HepG2 (cell line): ENCODE data around the gene C10orf67. TPM values are rescaled to one million over a fixed set of nuclear protein-coding genes. Genes with fewer than 3 reads are reported as not detected.

Experiments used
- ATAC-seq: fragments of 200-7000 bp; cut with Tn5 transposase; 3 replicates; pipeline ENCODE4 v1.9.1; 2020; ENCODE audit warnings: mild to moderate bottlenecking, moderate library complexity
- BruUV-seq: library from RNA; stranded (reverse); fragments of 400-500 nt; replicated peaks from 2 replicates; lab custom pipeline; 2021; lab: Mats Ljungman, UMichigan
- CTCF ChIA-PET: fragments of 300-600 bp; formaldehyde crosslinking; extraction: SDS; loops from one replicate; lab custom pipeline; 2021; ENCODE audit warnings: low total read pairs, inconsistent platforms, low intra/inter-chr PET ratio; lab: Yijun Ruan, JAX
- POLR2A ChIA-PET: fragments of 350-600 bp; sonication (Branson Sonifier 250); formaldehyde crosslinking; loops from one replicate; lab custom pipeline; 2020; ENCODE audit warnings: antibody characterized with exemption, inconsistent platforms; lab: Yijun Ruan, JAX
- DNase-seq: peaks from one replicate; pipeline ENCODE4 v3.0.0-alpha.2; 2015; ENCODE audit warnings: low spot score
- FAIRE-seq: peaks from 3 replicates; lab custom pipeline; 2011; peaks lifted over from hg19 to GRCh38; lab: Jason Lieb, UNC
- H2AFZ ChIP-seq: one replicate; pipeline ENCODE4 v1.6.1; 2011; ENCODE audit warnings: low read length, inconsistent platforms
- H3K27ac ChIP-seq: fragments of 300-600 bp; 3 replicates; pipeline ENCODE4 v1.8.0; 2011; ENCODE audit warnings: mixed run types, mild to moderate bottlenecking, mixed read lengths, low read length, inconsistent platforms; ENCODE audit not compliant: insufficient read depth; ENCODE audit errors: extremely low read length
- H3K27me3 ChIP-seq, 2 experiments: fragments of 200-600 bp in 1 of 2; 2 replicates in 1 of 2; 3 replicates in 1 of 2; pipeline versions ENCODE4 v1.6.0 to v1.8.0; 2011; ENCODE audit warnings: low read length in 2 of 2, mild to moderate bottlenecking in 2 of 2, moderate library complexity in 2 of 2, inconsistent platforms in 1 of 2; ENCODE audit not compliant: insufficient read depth in 2 of 2, control insufficient read depth in 1 of 2
- H3K36me3 ChIP-seq, 2 experiments: fragments of 200-600 bp in 1 of 2; replicated peaks in 1 of 2; 2 replicates in 1 of 2; 3 replicates in 1 of 2; pipeline versions ENCODE4 v1.5.1 to v1.8.0; 2011; ENCODE audit warnings: low read length in 2 of 2, inconsistent platforms in 1 of 2; ENCODE audit not compliant: insufficient read depth in 2 of 2, control insufficient read depth in 1 of 2
- H3K4me1 ChIP-seq: 2 replicates; pipeline ENCODE4 v1.5.1; 2012; ENCODE audit warnings: low read length, inconsistent platforms; ENCODE audit not compliant: insufficient read depth
- H3K4me2 ChIP-seq: 2 replicates; pipeline ENCODE4 v1.6.0; 2011; ENCODE audit warnings: low read depth, low read length, inconsistent platforms
- H3K4me3 ChIP-seq, 3 experiments: fragments of 200-600 bp in 1 of 3; sonication (generic), shearing (Covaris generic) in 1 of 3; replicated peaks in 1 of 3; 2 replicates each; pipeline ENCODE4 v1.5.1; 2011 to 2016; ENCODE audit warnings: low read length in 3 of 3, inconsistent platforms in 2 of 3, low read depth in 2 of 3, mild to moderate bottlenecking in 2 of 3, control low read depth in 1 of 3, mixed read lengths in 1 of 3; ENCODE audit not compliant: insufficient read depth in 1 of 3
- H3K79me2 ChIP-seq: one replicate; pipeline ENCODE4 v1.6.1; 2011; ENCODE audit warnings: low read length, inconsistent platforms; ENCODE audit not compliant: insufficient read depth
- H3K9ac ChIP-seq: 2 replicates; pipeline ENCODE4 v1.6.0; 2011; ENCODE audit warnings: mild to moderate bottlenecking, low read depth, low read length, inconsistent platforms; ENCODE audit not compliant: insufficient read depth
- H3K9me3 ChIP-seq: 2 replicates; pipeline ENCODE4 v1.5.1; 2012; ENCODE audit warnings: mild to moderate bottlenecking, low read length
- H4K20me1 ChIP-seq: 2 replicates; pipeline ENCODE4 v1.6.0; 2011; ENCODE audit warnings: inconsistent platforms, mild to moderate bottlenecking, low read length, moderate library complexity; ENCODE audit not compliant: insufficient read depth
- HMGXB4 ChIP-seq, 2 experiments: sonication (generic) in 1 of 2; formaldehyde crosslinking in 1 of 2; IDR thresholded peaks; 2 replicates each; pipeline versions ENCODE4 v1.4.0 to v1.6.1; 2018 to 2020; ENCODE audit warnings: missing genetic modification reagents in 2 of 2, borderline replicate concordance in 1 of 2, low read depth in 1 of 2, mild to moderate bottlenecking in 1 of 2, missing biosample characterization in 1 of 2
- MYC ChIP-seq: sonication (generic); formaldehyde crosslinking; IDR thresholded peaks from 2 replicates; pipeline ENCODE4 v1.9.0; 2021; ENCODE audit warnings: missing genetic modification reagents, borderline replicate concordance
- PHF21A ChIP-seq: sonication (generic); formaldehyde crosslinking; IDR thresholded peaks from 2 replicates; pipeline ENCODE4 v1.5.0; 2020; ENCODE audit warnings: mild to moderate bottlenecking, missing genetic modification reagents
- ZFY ChIP-seq: sonication (generic); formaldehyde crosslinking; IDR thresholded peaks from 2 replicates; pipeline ENCODE4 v1.4.0; 2020; ENCODE audit warnings: missing genetic modification reagents
- ZNF343 ChIP-seq: sonication (generic); formaldehyde crosslinking; IDR thresholded peaks from 2 replicates; pipeline ENCODE4 v1.4.0; 2020; ENCODE audit warnings: mild to moderate bottlenecking, missing genetic modification reagents
- ZNF503 ChIP-seq: sonication (generic); formaldehyde crosslinking; IDR thresholded peaks from 2 replicates; pipeline ENCODE4 v1.4.0; 2020; ENCODE audit warnings: missing genetic modification reagents
- ZNF749 ChIP-seq: sonication (generic); formaldehyde crosslinking; IDR thresholded peaks from 2 replicates; pipeline ENCODE4 v1.8.0; 2022; ENCODE audit warnings: mild to moderate bottlenecking, missing genetic modification reagents, moderate library complexity, borderline replicate concordance
- WGBS: methylation state at CpG from one replicate; pipeline ENCODE4 v1.1.6; 2017; ENCODE audit warnings: low lambda C conversion rate; 5-methylcytosine and 5-hydroxymethylcytosine counted together
- in situ Hi-C: cut with HindIII; loops from 2 replicates; pipeline ENCODE4 v1.10.0; 2017; ENCODE audit warnings: low pct_unique_long_range_greater_than_20kb; ENCODE audit not compliant: extremely low pct_ligation_motif_present
- intact Hi-C: fragments of 100-400 bp; cut with micrococcal nuclease; formaldehyde crosslinking; loops from one replicate; pipeline ENCODE4 v1.10.0; 2022; ENCODE audit not compliant: unreplicated experiment
- polyA plus RNA-seq, 8 experiments: library from polyadenylated mRNA; depleted of rRNA in 3 of 8; stranded (reverse) in 7 of 8; unstranded in 1 of 8; fragments of >200 nt; fragmentation: Illumina TruSeq in 4 of 8; extraction: Trizol in 4 of 8; gene quantifications; 2 replicates each; pipeline versions ENCODE4 v1.2.1 to v1.2.3, GENCODE V29; 2011 to 2016; ENCODE audit warnings: low read depth in 4 of 8, missing spikeins in 1 of 8, mixed read lengths in 1 of 8; ENCODE audit not compliant: insufficient read depth in 1 of 8
- total RNA-seq, 5 experiments: library from RNA; depleted of rRNA; stranded (reverse); fragments of >200 nt; fragmentation: Illumina TruSeq; extraction: Trizol; gene quantifications; 2 replicates each; pipeline ENCODE4 v1.2.3, GENCODE V29; 2016; ENCODE audit warnings: low read depth in 1 of 5

The C10orf67 gene
- total and polyA plus RNA-seq, 2 of the 13 experiments (the other 11 are each of a cell fraction or from before 2014, with no cell fraction given), result not detected

- Histone ChIP-seq H3K4me3 (no peak overlapping the region), H3K4me1 (no peaks in the 10 kb centered on the region), H3K9ac (no peak overlapping the region), H3K4me2 (no peak overlapping the region), H3K27me3 (no peaks in the 10 kb centered on the region; a peak in 1 of 5 replicates), H2AFZ (no peak overlapping the region), H3K9me3 (no peaks in the 10 kb centered on the region), H3K27ac (no peak overlapping the region), H3K79me2 (no peaks in the 10 kb centered on the region), H3K36me3 (no peaks in the 10 kb centered on the region), H4K20me1 (no peaks in the 10 kb centered on the region)
- ATAC-seq, result no peak
- in situ Hi-C loops, result no loop called here
- no TSS peak for BruUV-seq
- FAIRE-seq, result no peak
- intact Hi-C loops, result no loop called here
- ChIA-PET CTCF (no interaction called here), POLR2A (no interaction called here)
- DNase-seq, result no peak
- no peak for TF ChIP-seq ZNF343 (CRISPR knock-in tag)
- no peak for TF ChIP-seq ZNF749 (CRISPR knock-in tag)
- 0% methylated on average over 1 of the region's 1 CpG for WGBS
These were observed 39.8 kb upstream of the C10orf67 start for GRCh38 chr10:23384364-23384763.

GRCh38 chr10:23383637-23384036 lies 39.0 kb upstream of the C10orf67 start:
- in situ Hi-C loops, result no loop called here
- Histone ChIP-seq H3K4me1 (no peaks in the 10 kb centered on the region), H3K4me3 (no peak overlapping the region), H3K27ac (no peak overlapping the region), H3K36me3 (no peaks in the 10 kb centered on the region), H3K27me3 (no peaks in the 10 kb centered on the region; a peak in 1 of 5 replicates), H3K4me2 (no peak overlapping the region), H3K9me3 (no peaks in the 10 kb centered on the region), H3K9ac (no peak overlapping the region), H4K20me1 (no peaks in the 10 kb centered on the region), H2AFZ (no peak overlapping the region), H3K79me2 (no peaks in the 10 kb centered on the region)
- CTCF ChIA-PET, result no interaction called here
- DNase-seq, result no peak
- BruUV-seq, result no TSS peak
- FAIRE-seq, result no peak
- WGBS, result 8% methylated on average over 2 of the region's 2 CpGs
- ATAC-seq, result no peak
- POLR2A ChIA-PET, result no interaction called here
- intact Hi-C loops, result no loop called here
- TF ChIP-seq ZFY (CRISPR knock-in tag) (no peak), HMGXB4 (CRISPR knock-in tag; IDR thresholded peaks at IDR 0.05; ENCODE audit: borderline replicate concordance in 1 of 2, low read depth in 1 of 2) (no peak), ZNF503 (no peak), MYC (CRISPR knock-in tag) (no peak), PHF21A (CRISPR knock-in tag) (no peak)
